ENCODE measurements around the gene TGFBR3L.

DNA sequence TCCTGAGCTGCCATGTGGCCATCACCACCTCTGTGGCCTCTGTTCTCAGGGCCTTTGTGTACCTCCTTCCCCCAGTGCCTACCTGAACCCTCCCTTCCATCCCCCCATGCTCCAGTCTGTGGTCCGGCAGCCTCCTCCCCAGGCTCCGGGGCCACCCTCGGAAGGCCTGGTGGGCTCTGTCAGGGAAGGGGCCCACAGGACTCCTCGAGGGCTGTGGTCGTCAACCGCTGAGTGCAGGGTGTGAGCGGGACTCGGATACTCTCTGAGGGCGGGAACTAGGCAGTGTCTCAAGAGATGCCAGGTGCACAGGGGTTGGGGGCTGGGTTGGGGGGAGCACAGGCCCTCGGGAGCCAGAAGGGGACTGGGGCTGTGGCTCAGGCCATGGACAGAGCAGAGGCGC, 7.1 kb upstream of the TGFBR3L start:
- TF ChIP-seq ZNF274 (IDR thresholded peaks at IDR 0.05; ENCODE audit: low read depth, low read length) = no peak
- no peak for TF ChIP-seq YY1 (IDR thresholded peaks at IDR 0.05; ENCODE audit: insufficient read depth, insufficient read length)
